AG20443 (cell line): ENCODE data around the gene SERPINB7.
A peak's percentile ranks its signal among the peaks of the same experiment; 100 is the strongest.

Experiments
- DNase-seq: peaks from one replicate; pipeline ENCODE4 v3.0.0; 2012; ENCODE audit warnings: low spot score, mixed read lengths

SERPINB7 gene

GRCh38 chr18:63844254-63844653 is 69.0 kb downstream of the SERPINB7 start:
- DNase-seq: peak; percentile 47

- DNase-seq: peak; percentile 55
Observed at GRCh38 chr18:63848159-63848558, 72.9 kb downstream of the SERPINB7 start.

GRCh38 chr18:63850020-63850419 is 74.8 kb downstream of the SERPINB7 start:
- peak; percentile 48 for DNase-seq

GRCh38 chr18:63850636-63851035 is 75.4 kb downstream of the SERPINB7 start:
- no peak for DNase-seq
